Middle frontal gyrus (tissue), 1 donor: Measurements from ENCODE around the gene HAND2.

Experiments used
- DNase-seq: peaks from one replicate; pipeline ENCODE4 v3.0.0-alpha.2; 2015; ENCODE audit warnings: low spot score; ENCODE audit errors: extremely low spot score

The HAND2 gene

DNA sequence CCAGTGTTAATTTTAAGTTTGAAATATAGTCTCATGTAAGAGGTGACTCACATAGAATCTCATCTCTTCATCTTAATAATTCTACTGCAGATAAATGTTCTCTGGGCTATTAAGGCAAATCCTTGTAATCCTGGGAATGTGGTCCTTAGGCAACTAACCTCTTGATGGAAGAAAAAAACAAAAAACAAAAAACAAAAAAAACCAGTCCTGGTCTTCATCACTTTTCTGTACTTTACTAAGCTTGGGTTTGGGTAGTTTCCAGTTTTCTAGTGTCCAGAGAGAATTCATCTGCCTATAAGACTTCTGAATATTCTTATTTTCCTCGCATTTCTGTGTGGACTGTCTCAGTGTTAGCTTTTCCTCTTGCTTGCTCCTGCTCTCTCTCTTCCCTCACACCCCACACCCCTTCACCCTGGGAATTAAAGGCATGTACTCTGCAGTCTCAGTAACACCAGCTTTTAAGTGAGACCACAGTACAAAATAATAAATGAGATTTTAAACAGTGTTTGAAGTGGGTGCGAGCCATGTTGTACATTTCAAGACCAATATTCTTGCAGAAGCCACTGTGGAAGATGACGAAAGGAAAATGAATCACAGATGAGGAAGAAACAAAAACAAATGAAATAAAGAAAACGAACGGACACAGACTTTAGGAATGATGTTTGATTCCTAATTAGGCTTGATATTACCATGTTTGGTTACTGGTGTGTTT is 51.7 kb downstream of the HAND2 start:
- no peak for DNase-seq

DNA sequence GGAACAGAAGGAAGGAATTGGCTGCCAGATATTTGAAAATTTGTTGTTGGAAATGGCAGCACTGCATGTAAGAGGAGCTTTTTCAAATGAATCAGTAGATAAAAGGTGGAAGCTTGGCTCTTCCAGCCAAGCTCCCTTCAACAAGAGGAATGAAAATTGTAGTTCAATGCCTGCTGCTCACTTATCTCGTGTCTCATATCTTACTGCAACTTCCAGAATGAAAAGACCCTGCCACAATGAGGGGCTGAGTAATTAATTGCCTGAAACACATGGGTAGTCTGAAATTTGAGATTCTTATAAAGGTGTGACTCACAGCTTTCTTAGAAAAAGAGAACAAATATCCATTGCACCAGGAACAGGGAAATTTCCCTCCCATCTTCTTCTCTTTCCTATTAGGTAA is 53.0 kb downstream of the HAND2 start:
- DNase-seq, result no peak
